Midbrain (tissue), 1 donor: ENCODE data around the gene PCDHGC4.

Experiments used
- DNase-seq: peaks from one replicate; lab custom pipeline; 2025; lab: John Stamatoyannopoulos, UW

PCDHGC4 gene

GRCh38 chr5:141529873-141530272 is 45.0 kb downstream of the PCDHGC4 start:
- no peak for DNase-seq

- no peak for DNase-seq
Observed at GRCh38 chr5:141532726-141533125, 47.9 kb downstream of the PCDHGC4 start.

GRCh38 chr5:141533897-141534296 is 49.1 kb downstream of the PCDHGC4 start:
- DNase-seq = no peak

- DNase-seq = no peak
Observed at GRCh38 chr5:141534492-141535213, 49.8 kb downstream of the PCDHGC4 start.
